ENCODE results near the gene PCNT.
A peak's percentile ranks its signal among the peaks of the same experiment; 100 is the strongest.

PCNT gene

GRCh38 chr21:46478910-46479309, 155.0 kb downstream of the PCNT start:
- Histone ChIP-seq H3K9me3 (ENCODE audit: control insufficient read depth in 5 of 5, low read length in 5 of 5) (no peaks in the 10 kb centered on the region), H3K4me1 (ENCODE audit: control insufficient read depth in 5 of 5, insufficient read depth in 5 of 5, low read length in 5 of 5) (peaks cover 0 to 9% (median 8%) of the 10 kb centered on the region in 5 donors), H3K27ac (ENCODE audit: low read depth, low read length) (no peak overlapping the region), H3K4me3 (ENCODE audit: low read depth in 1 of 5, low read length in 5 of 5) (no peak overlapping the region), H3K9ac (ENCODE audit: low read length in 5 of 5) (no peak overlapping the region), H3K27me3 (ENCODE audit: control insufficient read depth in 5 of 5, insufficient read depth in 4 of 5, low read length in 5 of 5) (no peaks in the 10 kb centered on the region), H3K36me3 (ENCODE audit: control insufficient read depth in 5 of 5, insufficient read depth in 5 of 5, low read length in 5 of 5) (peaks cover 0 to 11% (median 4%) of the 10 kb centered on the region in 5 donors)

GRCh38 chr21:46480466-46480865, 156.5 kb downstream of the PCNT start:
- Histone ChIP-seq H3K27ac (ENCODE audit: low read depth, low read length) (no peak overlapping the region), H3K4me1 (ENCODE audit: control insufficient read depth in 5 of 5, insufficient read depth in 5 of 5, low read length in 5 of 5) (peaks cover 0 to 13% (median 12%) of the 10 kb centered on the region in 5 donors), H3K9me3 (ENCODE audit: control insufficient read depth in 5 of 5, low read length in 5 of 5) (no peaks in the 10 kb centered on the region), H3K4me3 (ENCODE audit: low read depth in 1 of 5, low read length in 5 of 5) (no peak overlapping the region), H3K27me3 (ENCODE audit: control insufficient read depth in 5 of 5, insufficient read depth in 4 of 5, low read length in 5 of 5) (no peaks in the 10 kb centered on the region), H3K9ac (ENCODE audit: low read length in 5 of 5) (no peak overlapping the region), H3K36me3 (ENCODE audit: control insufficient read depth in 5 of 5, insufficient read depth in 5 of 5, low read length in 5 of 5) (peaks cover 0 to 11% (median 4%) of the 10 kb centered on the region in 5 donors)

GRCh38 chr21:46482225-46482845, 158.4 kb downstream of the PCNT start:
- H3K27ac ChIP-seq (ENCODE audit: low read depth, low read length) = no peak overlapping the region
- H3K4me1 ChIP-seq (ENCODE audit: control insufficient read depth in 5 of 5, insufficient read depth in 5 of 5, low read length in 5 of 5) = peaks cover 0 to 24% (median 13%) of the 10 kb centered on the region in 5 donors
- no peaks in the 10 kb centered on the region for H3K27me3 ChIP-seq (ENCODE audit: control insufficient read depth in 5 of 5, insufficient read depth in 4 of 5, low read length in 5 of 5)
- no peaks in the 10 kb centered on the region for H3K9me3 ChIP-seq (ENCODE audit: control insufficient read depth in 5 of 5, low read length in 5 of 5)
- H3K9ac ChIP-seq (ENCODE audit: low read length in 5 of 5) = no peak overlapping the region
- no peak overlapping the region for H3K4me3 ChIP-seq (ENCODE audit: low read depth in 1 of 5, low read length in 5 of 5)
- peaks cover 4 to 15% (median 7%) of the 10 kb centered on the region in 5 donors for H3K36me3 ChIP-seq (ENCODE audit: control insufficient read depth in 5 of 5, insufficient read depth in 5 of 5, low read length in 5 of 5)

GRCh38 chr21:46482846-46483231, 158.9 kb downstream of the PCNT start:
- Histone ChIP-seq H3K9ac (ENCODE audit: low read length in 5 of 5) (no peak overlapping the region), H3K9me3 (ENCODE audit: control insufficient read depth in 5 of 5, low read length in 5 of 5) (no peaks in the 10 kb centered on the region), H3K4me1 (ENCODE audit: control insufficient read depth in 5 of 5, insufficient read depth in 5 of 5, low read length in 5 of 5) (peaks cover 0 to 24% (median 13%) of the 10 kb centered on the region in 5 donors), H3K27ac (ENCODE audit: low read depth, low read length) (no peak overlapping the region), H3K27me3 (ENCODE audit: control insufficient read depth in 5 of 5, insufficient read depth in 4 of 5, low read length in 5 of 5) (no peaks in the 10 kb centered on the region), H3K36me3 (ENCODE audit: control insufficient read depth in 5 of 5, insufficient read depth in 5 of 5, low read length in 5 of 5) (peaks cover 4 to 15% (median 7%) of the 10 kb centered on the region in 5 donors), H3K4me3 (ENCODE audit: low read depth in 1 of 5, low read length in 5 of 5) (no peak overlapping the region)

- H3K27ac ChIP-seq (ENCODE audit: low read depth, low read length) = peak overlapping the region; percentile 34
Observed at GRCh38 chr21:46483300-46484295, 159.6 kb downstream of the PCNT start.

GRCh38 chr21:46486481-46487126, 162.6 kb downstream of the PCNT start:
- no peak overlapping the region for H3K4me3 ChIP-seq (ENCODE audit: low read depth in 1 of 5, low read length in 5 of 5)
- no peaks in the 10 kb centered on the region for H3K27me3 ChIP-seq (ENCODE audit: control insufficient read depth in 5 of 5, insufficient read depth in 4 of 5, low read length in 5 of 5)
- H3K9ac ChIP-seq (ENCODE audit: low read length in 5 of 5) = no peak overlapping the region
- H3K36me3 ChIP-seq (ENCODE audit: control insufficient read depth in 5 of 5, insufficient read depth in 5 of 5, low read length in 5 of 5) = peaks cover 4 to 14% (median 7%) of the 10 kb centered on the region in 5 donors
- H3K9me3 ChIP-seq (ENCODE audit: control insufficient read depth in 5 of 5, low read length in 5 of 5) = no peaks in the 10 kb centered on the region
- H3K27ac ChIP-seq (ENCODE audit: low read depth, low read length) = no peak overlapping the region
- H3K4me1 ChIP-seq (ENCODE audit: control insufficient read depth in 5 of 5, insufficient read depth in 5 of 5, low read length in 5 of 5) = peaks cover 0 to 32% (median 13%) of the 10 kb centered on the region in 5 donors

More at GRCh38 chr21:46483300-46484295, 159.6 kb downstream of the PCNT start:
- peaks cover 6 to 15% (median 7%) of the 10 kb centered on the region in 5 donors for H3K36me3 ChIP-seq (ENCODE audit: control insufficient read depth in 5 of 5, insufficient read depth in 5 of 5, low read length in 5 of 5)
- no peak overlapping the region for H3K4me3 ChIP-seq (ENCODE audit: low read depth in 1 of 5, low read length in 5 of 5)
- H3K27me3 ChIP-seq (ENCODE audit: control insufficient read depth in 5 of 5, insufficient read depth in 4 of 5, low read length in 5 of 5) = no peaks in the 10 kb centered on the region
- H3K9ac ChIP-seq (ENCODE audit: low read length in 5 of 5) = peak overlapping the region in 1 of 5 donors; percentile 7
- peaks cover 0 to 24% (median 13%) of the 10 kb centered on the region in 5 donors for H3K4me1 ChIP-seq (ENCODE audit: control insufficient read depth in 5 of 5, insufficient read depth in 5 of 5, low read length in 5 of 5)
- no peaks in the 10 kb centered on the region for H3K9me3 ChIP-seq (ENCODE audit: control insufficient read depth in 5 of 5, low read length in 5 of 5)

- H3K4me3 ChIP-seq (ENCODE audit: low read depth in 1 of 5, low read length in 5 of 5) = no peak overlapping the region
- no peaks in the 10 kb centered on the region for H3K27me3 ChIP-seq (ENCODE audit: control insufficient read depth in 5 of 5, insufficient read depth in 4 of 5, low read length in 5 of 5)
- H3K36me3 ChIP-seq (ENCODE audit: control insufficient read depth in 5 of 5, insufficient read depth in 5 of 5, low read length in 5 of 5) = peaks cover 9 to 17% (median 13%) of the 10 kb centered on the region in 5 donors
- no peaks in the 10 kb centered on the region for H3K9me3 ChIP-seq (ENCODE audit: control insufficient read depth in 5 of 5, low read length in 5 of 5)
- H3K4me1 ChIP-seq (ENCODE audit: control insufficient read depth in 5 of 5, insufficient read depth in 5 of 5, low read length in 5 of 5) = peaks cover 0 to 20% (median 2%) of the 10 kb centered on the region in 5 donors
- H3K9ac ChIP-seq (ENCODE audit: low read length in 5 of 5) = no peak overlapping the region
- no peak overlapping the region for H3K27ac ChIP-seq (ENCODE audit: low read depth, low read length)
Observed at GRCh38 chr21:46489162-46489663, 165.3 kb downstream of the PCNT start.

- Histone ChIP-seq H3K27ac (ENCODE audit: low read depth, low read length) (no peak overlapping the region), H3K9ac (ENCODE audit: low read length in 5 of 5) (no peak overlapping the region), H3K9me3 (ENCODE audit: control insufficient read depth in 5 of 5, low read length in 5 of 5) (no peaks in the 10 kb centered on the region), H3K4me3 (ENCODE audit: low read depth in 1 of 5, low read length in 5 of 5) (no peak overlapping the region), H3K36me3 (ENCODE audit: control insufficient read depth in 5 of 5, insufficient read depth in 5 of 5, low read length in 5 of 5) (peaks cover 10 to 22% (median 16%) of the 10 kb centered on the region in 5 donors), H3K27me3 (ENCODE audit: control insufficient read depth in 5 of 5, insufficient read depth in 4 of 5, low read length in 5 of 5) (no peaks in the 10 kb centered on the region), H3K4me1 (ENCODE audit: control insufficient read depth in 5 of 5, insufficient read depth in 5 of 5, low read length in 5 of 5) (peaks cover 0 to 19% (median 0%) of the 10 kb centered on the region in 5 donors)
Observed at GRCh38 chr21:46489800-46490199, 165.8 kb downstream of the PCNT start.

- Histone ChIP-seq H3K36me3 (ENCODE audit: control insufficient read depth in 5 of 5, insufficient read depth in 5 of 5, low read length in 5 of 5) (peaks cover 12 to 30% (median 17%) of the 10 kb centered on the region in 5 donors), H3K4me1 (ENCODE audit: control insufficient read depth in 5 of 5, insufficient read depth in 5 of 5, low read length in 5 of 5) (peaks cover 0 to 13% (median 0%) of the 10 kb centered on the region in 5 donors)
Observed at GRCh38 chr21:46491553-46491952, 167.6 kb downstream of the PCNT start.

More at GRCh38 chr21:46491553-46491952, 167.6 kb downstream of the PCNT start:
- no peak overlapping the region for H3K9ac ChIP-seq (ENCODE audit: low read length in 5 of 5)
- H3K27me3 ChIP-seq (ENCODE audit: control insufficient read depth in 5 of 5, insufficient read depth in 4 of 5, low read length in 5 of 5) = no peaks in the 10 kb centered on the region
- H3K27ac ChIP-seq (ENCODE audit: low read depth, low read length) = no peak overlapping the region
- no peaks in the 10 kb centered on the region for H3K9me3 ChIP-seq (ENCODE audit: control insufficient read depth in 5 of 5, low read length in 5 of 5)
- no peak overlapping the region for H3K4me3 ChIP-seq (ENCODE audit: low read depth in 1 of 5, low read length in 5 of 5)
